ENCODE results near the gene IFT88. TPM values are rescaled to one million over a fixed set of nuclear protein-coding genes. Genes with fewer than 3 reads are reported as not detected.

Gene IFT88, protein sequence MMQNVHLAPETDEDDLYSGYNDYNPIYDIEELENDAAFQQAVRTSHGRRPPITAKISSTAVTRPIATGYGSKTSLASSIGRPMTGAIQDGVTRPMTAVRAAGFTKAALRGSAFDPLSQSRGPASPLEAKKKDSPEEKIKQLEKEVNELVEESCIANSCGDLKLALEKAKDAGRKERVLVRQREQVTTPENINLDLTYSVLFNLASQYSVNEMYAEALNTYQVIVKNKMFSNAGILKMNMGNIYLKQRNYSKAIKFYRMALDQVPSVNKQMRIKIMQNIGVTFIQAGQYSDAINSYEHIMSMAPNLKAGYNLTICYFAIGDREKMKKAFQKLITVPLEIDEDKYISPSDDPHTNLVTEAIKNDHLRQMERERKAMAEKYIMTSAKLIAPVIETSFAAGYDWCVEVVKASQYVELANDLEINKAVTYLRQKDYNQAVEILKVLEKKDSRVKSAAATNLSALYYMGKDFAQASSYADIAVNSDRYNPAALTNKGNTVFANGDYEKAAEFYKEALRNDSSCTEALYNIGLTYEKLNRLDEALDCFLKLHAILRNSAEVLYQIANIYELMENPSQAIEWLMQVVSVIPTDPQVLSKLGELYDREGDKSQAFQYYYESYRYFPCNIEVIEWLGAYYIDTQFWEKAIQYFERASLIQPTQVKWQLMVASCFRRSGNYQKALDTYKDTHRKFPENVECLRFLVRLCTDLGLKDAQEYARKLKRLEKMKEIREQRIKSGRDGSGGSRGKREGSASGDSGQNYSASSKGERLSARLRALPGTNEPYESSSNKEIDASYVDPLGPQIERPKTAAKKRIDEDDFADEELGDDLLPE
- 22.6 and 26.7 TPM in 2 replicates for total RNA-seq (2014; rRNA removed; shearing (Covaris generic))
- 11.5 and 15.2 TPM in 2 replicates for polyA plus RNA-seq (2015; cell fraction: cytosol; rRNA removed)
- 65.1 and 73.3 TPM in 2 replicates for polyA plus RNA-seq (2015; cell fraction: nucleus; rRNA removed)

DNA sequence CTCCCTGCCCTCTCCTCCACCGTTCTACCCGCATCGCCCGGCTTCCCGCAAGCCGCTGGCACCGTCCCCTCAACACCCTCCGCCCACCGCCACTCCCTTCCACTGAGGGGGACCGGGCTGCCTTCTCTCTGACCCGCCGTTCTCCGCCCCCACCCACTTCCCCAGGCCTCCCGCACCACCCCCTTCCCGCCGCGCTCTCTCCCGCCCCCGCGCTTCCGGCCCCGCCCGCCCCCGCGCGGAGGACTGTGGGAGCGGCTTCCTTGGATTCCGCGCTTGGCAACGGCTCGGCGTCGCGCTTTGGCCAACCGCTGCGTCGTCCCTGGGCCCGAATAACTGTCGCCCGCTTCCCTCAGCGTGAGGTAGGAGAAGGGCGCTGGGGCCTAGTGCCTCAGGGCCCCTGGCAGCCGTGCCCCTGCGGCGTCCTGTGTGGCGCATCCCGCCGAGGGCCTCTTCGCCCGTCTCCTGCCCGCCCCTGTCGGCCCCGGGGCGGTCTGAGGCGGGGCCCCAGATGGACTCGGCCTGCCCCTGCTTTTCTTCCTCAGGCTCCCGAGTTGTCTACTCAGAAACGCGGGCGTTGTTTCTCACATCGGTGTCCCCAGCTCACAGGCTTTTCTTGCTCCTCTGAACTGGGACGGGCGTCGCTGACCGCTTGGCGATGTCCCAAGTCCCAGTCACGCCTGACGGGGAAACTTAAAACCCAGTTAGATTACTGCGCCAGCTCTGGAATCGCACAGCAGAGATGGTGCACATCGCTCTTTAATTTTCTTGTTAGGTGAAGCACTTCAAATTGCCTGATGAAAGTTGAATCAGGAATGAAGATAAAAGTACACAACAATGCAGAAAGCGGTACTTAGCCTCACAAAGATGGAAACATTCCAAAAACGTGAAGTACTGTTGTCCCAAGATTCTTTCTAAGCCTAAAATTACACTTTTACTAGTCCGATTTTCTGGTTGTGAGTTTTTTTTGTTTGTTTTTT, at the start of gene IFT88:
TSS of gene IFT88 (plus strand) at position 260 of the 977 bp plus-strand sequence. CDS start 7,229 bp downstream, outside the sequence.
- DNase-seq (ENCODE audit: low read depth, low spot score): peak; percentile 84
- in situ Hi-C loops (cut with HindIII; ENCODE audit: low pct_unique_long_range_greater_than_20kb, low sequenced_read_pairs): no loop called here

DNA sequence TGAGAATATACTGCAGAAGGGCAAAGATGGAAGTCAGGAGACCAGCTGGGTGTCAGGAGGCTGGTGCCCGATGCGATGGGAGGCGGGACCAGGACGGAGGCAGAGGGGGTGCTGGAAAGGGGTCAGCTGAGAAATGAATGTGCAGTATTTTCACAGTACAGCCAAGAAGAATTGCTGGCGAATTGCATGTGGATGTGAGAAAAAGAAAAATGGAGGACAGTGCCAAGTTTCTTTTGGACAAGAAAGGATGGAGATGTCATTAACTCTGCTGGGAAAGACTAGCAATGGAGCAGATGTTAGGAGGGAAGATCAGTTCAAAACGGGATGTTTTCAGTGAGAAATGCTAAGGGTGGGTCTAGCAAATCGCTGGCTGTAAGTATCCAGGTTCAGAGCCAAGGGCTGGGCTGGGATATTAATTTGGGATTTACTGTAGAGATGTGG, 48.3 kb upstream of the IFT88 start:
- in situ Hi-C loops (cut with HindIII; ENCODE audit: low pct_unique_long_range_greater_than_20kb, low sequenced_read_pairs): no loop called here
- DNase-seq (ENCODE audit: low read depth, low spot score): no peak

DNA sequence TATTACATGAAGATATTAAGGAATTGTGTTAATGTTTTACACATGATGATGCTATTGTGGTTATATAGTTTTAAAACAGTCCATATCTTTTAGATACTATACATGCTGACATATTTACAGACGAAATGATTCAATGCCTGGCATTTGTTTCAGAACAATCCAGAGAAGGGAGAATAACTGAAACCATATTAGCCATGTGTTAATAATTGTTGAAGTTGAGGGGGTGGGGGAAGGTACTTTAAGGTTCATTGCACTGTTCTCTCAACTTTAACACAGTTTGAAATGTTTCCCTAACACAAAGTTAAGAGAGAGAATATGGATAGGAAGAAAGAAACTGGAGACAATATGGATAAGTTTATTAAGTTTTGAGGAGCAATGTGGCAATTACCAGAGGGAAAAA, 47.1 kb upstream of the IFT88 start:
- no peak for DNase-seq (ENCODE audit: low read depth, low spot score)
- in situ Hi-C loops (cut with HindIII; ENCODE audit: low pct_unique_long_range_greater_than_20kb, low sequenced_read_pairs): no loop called here

DNA sequence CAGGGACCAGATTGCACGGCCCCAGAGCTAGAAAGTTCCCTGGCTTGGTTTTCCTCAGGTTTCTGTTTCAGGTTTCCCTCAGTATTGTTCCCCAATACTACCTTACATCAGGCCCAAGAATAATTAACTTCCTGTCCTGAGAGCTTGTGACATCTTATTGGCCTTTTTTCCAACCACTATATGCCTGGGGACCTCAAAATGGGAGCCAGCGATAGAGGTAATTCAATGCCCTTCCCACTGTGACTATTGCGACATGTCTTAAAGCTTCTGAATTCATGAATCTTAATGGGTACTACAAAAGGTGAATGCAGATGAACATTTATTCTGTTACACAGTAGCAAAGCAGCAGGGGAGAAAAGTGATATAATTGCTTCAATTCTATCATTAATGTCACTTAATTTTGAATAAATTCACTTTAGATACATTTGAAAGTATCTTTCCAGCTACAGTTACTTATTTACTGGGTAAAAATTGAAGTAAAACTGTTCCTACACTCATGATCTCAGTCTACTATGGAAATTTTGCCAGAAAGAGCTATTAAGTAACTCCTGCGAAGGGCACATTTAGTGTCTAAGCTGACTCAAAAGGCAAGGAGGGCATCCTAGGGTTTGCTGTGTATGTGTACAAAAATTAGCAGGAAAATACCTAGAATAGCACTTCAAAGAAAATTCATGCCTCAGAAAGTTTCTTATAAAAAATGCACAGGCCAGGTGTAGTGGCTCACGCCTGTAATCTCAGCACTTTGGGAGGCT, 45.4 kb upstream of the IFT88 start:
- no peak for DNase-seq (ENCODE audit: low read depth, low spot score)
- in situ Hi-C loops (cut with HindIII; ENCODE audit: low pct_unique_long_range_greater_than_20kb, low sequenced_read_pairs): no loop called here

DNA sequence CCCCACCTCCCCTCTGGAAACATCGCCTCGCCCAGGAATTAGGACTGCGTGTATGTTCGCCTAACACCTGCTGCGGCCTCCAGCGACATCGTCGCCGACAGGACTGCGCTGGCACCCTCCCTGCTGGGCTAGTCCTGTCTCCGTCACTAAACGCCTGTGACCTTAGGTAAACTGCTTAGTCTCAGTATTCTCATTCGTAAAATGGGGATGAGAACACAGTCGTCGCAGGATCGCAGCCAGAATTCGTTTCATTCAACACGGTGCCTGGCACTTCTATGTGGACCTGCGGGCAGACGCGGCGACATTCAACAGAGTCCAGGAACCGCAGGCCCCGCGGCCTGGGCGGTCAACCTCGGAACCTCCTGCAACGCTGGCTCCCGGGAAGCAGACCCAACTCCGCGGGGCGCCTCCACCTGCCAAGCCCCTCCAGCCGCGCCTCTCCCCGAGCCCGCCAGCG, 41.8 kb upstream of the IFT88 start:
- in situ Hi-C loops (cut with HindIII; ENCODE audit: low pct_unique_long_range_greater_than_20kb, low sequenced_read_pairs): no loop called here
- DNase-seq (ENCODE audit: low read depth, low spot score): no peak

DNA sequence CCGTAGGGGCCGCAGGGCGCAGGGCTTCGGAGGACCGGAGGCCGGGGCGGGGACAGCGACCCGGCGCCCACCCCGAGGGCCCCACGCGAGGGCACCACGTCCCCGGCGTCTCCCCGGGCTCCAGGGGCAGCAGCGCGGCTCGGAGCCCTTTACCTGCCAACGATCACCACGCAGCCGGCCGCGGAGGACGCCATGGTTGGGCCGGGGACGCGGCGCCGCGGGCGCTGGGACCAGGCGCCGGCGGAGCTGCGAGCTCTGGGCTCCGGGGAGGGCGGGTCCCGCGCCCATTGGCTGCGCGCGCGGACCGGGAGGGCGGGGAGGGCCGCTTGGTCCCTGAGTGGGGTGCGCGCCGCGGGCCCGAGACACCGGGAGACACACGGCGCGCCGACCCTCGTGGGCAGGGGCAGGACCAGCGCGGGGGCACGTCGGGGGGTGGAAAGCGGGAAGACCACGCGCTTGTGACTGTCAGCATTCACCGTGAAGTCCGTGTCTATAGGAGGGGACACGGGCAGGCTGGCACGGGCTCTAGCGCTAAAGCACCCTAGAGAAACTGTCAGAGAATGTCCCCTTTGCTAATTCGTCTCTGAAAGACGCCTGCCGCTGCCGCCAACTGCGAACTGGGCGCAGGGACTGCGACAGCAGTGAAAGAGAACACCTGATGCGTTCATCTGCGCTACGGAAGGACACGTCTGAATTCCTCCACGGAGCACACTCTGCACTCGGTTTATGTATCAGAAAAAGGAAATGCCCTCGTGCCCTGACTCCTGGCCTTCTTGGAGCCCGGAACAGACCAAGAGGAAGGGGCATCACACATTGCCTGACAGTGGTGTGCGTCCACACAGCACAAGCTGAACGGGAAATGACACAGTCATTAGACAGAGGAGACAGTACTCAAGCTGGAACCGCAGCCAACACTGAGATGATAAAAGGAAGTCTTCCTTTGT, 41.1 kb upstream of the IFT88 start, which contains the start of gene CRYL1:
TSS of gene CRYL1 (minus strand) at position 257 of the 944 bp plus-strand sequence. CDS start at position 194, 63 bp downstream.
- in situ Hi-C loops (cut with HindIII; ENCODE audit: low pct_unique_long_range_greater_than_20kb, low sequenced_read_pairs): no loop called here
- peak; percentile 69 for DNase-seq (ENCODE audit: low read depth, low spot score)

DNA sequence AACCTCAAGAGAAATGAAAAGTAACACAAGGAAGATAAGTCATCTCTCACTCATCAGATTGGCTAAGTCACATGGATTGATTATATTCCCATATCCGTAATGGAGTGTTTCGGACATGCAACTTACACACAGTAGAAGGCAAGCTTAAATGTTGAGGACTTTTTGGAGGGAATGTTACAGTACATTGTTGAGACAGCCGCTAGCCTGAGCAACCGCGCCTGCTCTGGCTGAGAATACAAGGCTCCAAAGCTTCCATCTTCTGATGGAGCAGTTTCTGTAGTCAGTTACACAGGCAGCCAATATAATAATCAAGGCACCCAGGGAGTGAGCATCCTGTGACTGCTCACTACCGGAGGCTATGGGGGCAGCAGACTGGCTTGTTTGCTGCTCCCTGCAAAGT, 40.3 kb upstream of the IFT88 start:
- in situ Hi-C loops (cut with HindIII; ENCODE audit: low pct_unique_long_range_greater_than_20kb, low sequenced_read_pairs): no loop called here
- peak; percentile 70 for DNase-seq (ENCODE audit: low read depth, low spot score)

DNA sequence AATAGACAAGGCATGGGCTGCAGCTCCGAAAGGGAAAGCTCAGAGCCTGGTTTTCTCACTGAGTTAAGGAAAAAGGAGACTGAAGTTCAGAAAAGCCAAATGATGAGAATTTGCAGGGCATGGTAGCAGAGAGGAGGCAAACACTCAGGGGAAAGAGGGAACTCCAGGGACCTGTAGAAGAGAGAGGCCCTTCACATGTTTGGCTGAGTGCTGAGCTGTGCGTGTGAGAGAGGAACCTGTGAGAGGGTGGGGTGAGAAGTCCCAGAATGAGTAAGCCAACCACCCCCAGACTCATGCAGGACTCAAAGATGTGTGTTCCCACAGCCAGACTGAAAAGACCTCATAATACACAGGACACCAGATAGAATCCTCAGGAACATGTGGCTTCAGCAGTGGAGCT, 38.5 kb upstream of the IFT88 start:
- DNase-seq (ENCODE audit: low read depth, low spot score): no peak
- in situ Hi-C loops (cut with HindIII; ENCODE audit: low pct_unique_long_range_greater_than_20kb, low sequenced_read_pairs): no loop called here

DNA sequence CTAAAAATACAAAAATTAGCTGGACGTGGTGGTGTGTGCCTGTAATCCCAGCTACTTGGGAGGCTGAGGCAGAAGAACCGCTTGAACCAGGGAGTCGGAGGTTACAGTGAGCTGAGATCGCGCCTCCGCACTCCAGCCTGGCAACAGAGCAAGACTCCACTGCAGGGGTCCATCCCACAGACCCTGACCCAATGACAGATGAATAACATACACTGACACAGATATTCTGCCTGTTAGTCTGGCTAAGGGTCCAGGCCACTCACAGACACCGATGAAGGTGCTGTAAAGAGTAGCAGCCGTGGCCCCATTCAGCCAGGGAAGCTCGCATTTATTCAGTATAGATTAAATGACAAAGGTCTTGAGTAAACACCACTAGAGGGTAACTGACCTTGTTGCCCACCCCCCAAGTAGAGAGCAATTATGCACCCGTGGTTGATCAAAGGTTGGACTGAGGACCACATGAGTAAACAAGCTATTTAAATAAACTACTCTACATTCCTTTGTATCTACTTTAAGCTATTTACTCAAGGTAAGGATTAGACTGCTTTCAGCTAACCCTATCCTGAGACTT, 32.8 kb upstream of the IFT88 start:
- DNase-seq (ENCODE audit: low read depth, low spot score): no peak
- in situ Hi-C loops (cut with HindIII; ENCODE audit: low pct_unique_long_range_greater_than_20kb, low sequenced_read_pairs): no loop called here

DNA sequence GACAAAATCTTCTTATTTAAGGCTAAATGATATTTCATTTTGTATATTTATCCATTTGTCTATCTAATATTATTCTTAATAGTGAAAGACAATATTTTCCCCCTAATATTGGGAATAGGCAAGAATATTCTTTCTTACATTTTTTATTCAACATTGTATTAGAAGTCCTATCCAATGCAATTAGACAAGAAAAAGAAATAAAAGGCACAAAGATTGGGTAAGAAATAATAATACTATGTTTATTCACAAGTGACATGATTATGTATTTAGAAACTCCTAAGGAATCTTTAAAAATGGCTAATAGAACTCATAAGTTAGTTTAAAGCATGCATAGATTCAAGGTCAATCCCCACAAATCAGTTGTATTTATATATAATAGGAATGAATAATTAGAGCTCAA, 30.0 kb upstream of the IFT88 start:
- DNase-seq (ENCODE audit: low read depth, low spot score): no peak
- in situ Hi-C loops (cut with HindIII; ENCODE audit: low pct_unique_long_range_greater_than_20kb, low sequenced_read_pairs): no loop called here

DNA sequence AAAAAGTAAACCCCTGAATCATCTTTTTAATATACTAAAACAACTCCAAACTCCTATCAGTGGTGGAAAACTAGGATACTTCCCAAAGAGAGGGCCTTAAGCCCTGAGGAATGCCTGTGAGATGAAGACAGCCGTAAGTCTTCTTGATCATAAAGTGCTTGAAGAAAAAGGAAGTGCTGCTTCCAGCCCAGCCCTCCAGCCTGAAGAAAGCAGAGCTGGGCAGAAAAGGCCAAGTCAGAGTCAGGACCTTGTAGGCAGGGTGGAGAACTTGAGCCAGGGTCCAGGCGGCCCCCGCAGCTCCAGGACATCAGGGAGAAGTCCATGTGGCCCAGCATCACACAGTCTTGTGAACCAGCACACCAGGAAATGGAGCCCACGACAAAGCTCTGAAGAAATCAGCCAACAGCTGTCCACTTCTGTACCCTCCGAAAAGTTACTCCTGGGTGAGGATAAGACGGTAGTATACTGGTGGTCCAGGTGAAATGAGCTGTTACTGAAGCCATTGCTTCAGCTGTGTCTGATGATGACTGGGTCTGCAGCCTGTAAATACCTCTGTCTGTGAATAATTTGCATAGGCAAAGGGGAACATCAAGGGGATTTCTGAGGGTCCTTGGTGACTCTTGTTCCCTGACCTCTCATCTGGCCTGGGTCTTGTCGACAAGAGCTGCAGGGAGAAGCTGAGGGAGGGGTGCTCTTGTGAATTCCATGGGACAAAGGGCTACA, 22.6 kb upstream of the IFT88 start:
- no peak for DNase-seq (ENCODE audit: low read depth, low spot score)
- in situ Hi-C loops (cut with HindIII; ENCODE audit: low pct_unique_long_range_greater_than_20kb, low sequenced_read_pairs): no loop called here

DNA sequence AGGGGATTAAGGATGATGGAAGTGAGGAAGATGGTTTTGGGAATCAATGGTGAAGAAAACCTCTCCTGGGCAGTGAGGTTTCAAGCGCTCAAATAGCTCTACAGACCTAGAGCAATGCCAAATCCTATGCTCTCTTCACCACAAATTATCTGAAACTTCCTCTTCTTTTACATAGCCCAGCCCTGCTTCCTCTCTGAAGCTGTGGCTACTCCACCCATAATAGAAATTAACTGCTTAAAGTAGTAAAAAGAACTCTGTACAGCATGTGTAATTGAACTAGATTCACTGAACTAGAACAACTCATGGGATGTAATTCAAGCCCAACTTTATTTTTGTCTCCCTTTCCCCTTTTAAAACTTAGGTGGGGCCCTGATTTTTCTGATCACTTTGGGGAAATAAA, 20.4 kb upstream of the IFT88 start:
- in situ Hi-C loops (cut with HindIII; ENCODE audit: low pct_unique_long_range_greater_than_20kb, low sequenced_read_pairs): no loop called here
- no peak for DNase-seq (ENCODE audit: low read depth, low spot score)

DNA sequence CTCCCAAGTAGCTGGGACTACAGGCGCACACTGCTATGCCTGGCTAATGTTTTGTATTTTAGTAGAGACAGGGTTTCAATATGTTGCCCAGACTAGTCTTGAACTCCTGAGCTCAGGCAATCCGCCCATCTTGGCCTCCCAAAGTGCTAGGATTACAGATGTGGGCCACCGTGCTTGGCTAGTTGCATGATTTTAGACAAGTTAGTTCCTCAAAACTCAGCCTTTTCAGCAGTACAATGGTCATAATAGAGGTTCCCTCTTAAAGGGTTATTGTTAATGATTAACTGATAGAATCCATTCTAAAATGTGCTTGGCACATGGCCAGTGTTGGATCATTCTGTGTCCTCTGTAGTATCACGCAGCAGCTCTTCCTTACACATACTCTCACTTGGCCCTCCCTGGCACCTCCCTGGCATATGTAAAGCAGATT, 19.5 kb upstream of the IFT88 start:
- in situ Hi-C loops (cut with HindIII; ENCODE audit: low pct_unique_long_range_greater_than_20kb, low sequenced_read_pairs): no loop called here
- DNase-seq (ENCODE audit: low read depth, low spot score): no peak

DNA sequence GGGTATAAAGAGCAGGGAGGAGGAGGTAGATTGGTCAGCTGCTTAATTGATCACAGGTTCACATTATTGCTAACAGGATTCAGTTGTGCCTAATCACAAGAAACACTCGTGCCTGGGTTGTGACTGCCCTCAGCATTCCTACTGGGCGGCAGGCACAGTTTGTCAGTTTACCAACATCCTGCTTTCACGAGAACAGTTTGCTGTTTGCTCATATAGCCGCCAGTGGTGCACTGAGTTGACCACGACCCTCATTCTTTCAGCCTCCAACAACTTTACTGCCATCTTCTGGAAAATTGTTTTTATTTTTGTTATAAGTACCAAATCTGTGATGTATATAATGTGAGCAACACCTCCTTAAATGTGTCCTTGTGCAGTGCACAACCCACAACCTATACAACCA, 16.2 kb upstream of the IFT88 start:
- peak; percentile 92 for DNase-seq (ENCODE audit: low read depth, low spot score)

DNA sequence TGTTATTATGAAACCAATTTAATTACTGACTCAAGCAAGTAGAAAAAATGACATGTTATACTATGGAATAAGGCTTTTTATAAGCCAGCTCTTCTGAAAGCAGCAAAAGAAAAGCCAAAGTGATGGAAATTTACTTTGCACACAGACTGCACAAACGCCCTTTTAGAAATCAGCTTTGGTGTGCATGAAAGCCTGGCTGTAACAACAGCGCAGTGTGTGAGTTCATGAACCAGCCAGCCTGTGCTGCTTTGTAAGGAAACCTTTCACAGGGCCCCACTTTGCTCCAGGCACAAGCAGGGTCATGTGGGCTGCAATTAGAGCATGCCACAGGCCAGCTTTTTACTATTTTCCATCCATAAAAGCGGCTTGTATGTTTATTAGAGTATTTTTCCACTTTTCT, 13.6 kb upstream of the IFT88 start:
- in situ Hi-C loops (cut with HindIII; ENCODE audit: low pct_unique_long_range_greater_than_20kb, low sequenced_read_pairs): no loop called here
- DNase-seq (ENCODE audit: low read depth, low spot score): peak; percentile 98

More for the DNA sequence above, 16.2 kb upstream of the IFT88 start:
- in situ Hi-C loops (cut with HindIII; ENCODE audit: low pct_unique_long_range_greater_than_20kb, low sequenced_read_pairs): no loop called here

Measured in SK-MEL-5 (cell line).